Measurements from ENCODE around the gene GABRG2. TPM values are rescaled to one million over a fixed set of nuclear protein-coding genes. Genes with fewer than 3 reads are reported as not detected.

GABRG2 gene
- total RNA-seq, 4 donors from 2014 or later = not detected

DNA sequence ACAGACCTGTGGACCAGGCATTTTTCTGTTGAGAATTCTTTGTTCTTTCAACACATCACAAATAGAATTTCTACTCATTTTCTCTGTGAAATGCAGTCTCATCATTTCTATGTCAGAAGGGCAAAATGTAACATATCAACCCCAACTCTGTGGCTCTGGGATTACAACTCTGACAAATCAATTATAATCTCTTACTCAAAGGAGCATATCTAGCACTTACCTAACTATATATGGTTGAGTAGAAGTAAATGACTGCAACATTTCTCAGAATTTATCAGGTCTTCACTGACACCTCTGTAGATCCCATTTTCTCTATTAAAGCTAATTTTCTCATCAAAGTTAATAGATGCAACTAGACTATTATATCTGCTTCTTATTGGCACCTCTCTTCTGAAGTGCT, 64.8 kb downstream of the GABRG2 start:
- TF ChIP-seq, protein P1, sequence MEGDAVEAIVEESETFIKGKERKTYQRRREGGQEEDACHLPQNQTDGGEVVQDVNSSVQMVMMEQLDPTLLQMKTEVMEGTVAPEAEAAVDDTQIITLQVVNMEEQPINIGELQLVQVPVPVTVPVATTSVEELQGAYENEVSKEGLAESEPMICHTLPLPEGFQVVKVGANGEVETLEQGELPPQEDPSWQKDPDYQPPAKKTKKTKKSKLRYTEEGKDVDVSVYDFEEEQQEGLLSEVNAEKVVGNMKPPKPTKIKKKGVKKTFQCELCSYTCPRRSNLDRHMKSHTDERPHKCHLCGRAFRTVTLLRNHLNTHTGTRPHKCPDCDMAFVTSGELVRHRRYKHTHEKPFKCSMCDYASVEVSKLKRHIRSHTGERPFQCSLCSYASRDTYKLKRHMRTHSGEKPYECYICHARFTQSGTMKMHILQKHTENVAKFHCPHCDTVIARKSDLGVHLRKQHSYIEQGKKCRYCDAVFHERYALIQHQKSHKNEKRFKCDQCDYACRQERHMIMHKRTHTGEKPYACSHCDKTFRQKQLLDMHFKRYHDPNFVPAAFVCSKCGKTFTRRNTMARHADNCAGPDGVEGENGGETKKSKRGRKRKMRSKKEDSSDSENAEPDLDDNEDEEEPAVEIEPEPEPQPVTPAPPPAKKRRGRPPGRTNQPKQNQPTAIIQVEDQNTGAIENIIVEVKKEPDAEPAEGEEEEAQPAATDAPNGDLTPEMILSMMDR (IDR thresholded peaks at IDR 0.05) = no peak
- no peak for TF ChIP-seq POLR2A (IDR thresholded peaks at IDR 0.05)
- Histone ChIP-seq H3K27ac (no peak overlapping the region), H3K4me3 (replicated peaks in 1 of 3) (no peak overlapping the region), H3K27me3 (no peaks in the 10 kb centered on the region), H3K4me1 (no peaks in the 10 kb centered on the region), H3K9me3 (no peaks in the 10 kb centered on the region), H3K36me3 (no peaks in the 10 kb centered on the region)
- no peak for DNase-seq
- intact Hi-C loops (cut with DNase I) = no loop called here

GRCh38 chr5:162139190-162139589, 71.6 kb downstream of the GABRG2 start:
- intact Hi-C loops (cut with DNase I) = no loop called here
- Histone ChIP-seq H3K27me3 (no peaks in the 10 kb centered on the region), H3K4me1 (no peaks in the 10 kb centered on the region), H3K27ac (no peak overlapping the region), H3K36me3 (no peaks in the 10 kb centered on the region), H3K4me3 (replicated peaks in 1 of 3) (no peak overlapping the region), H3K9me3 (no peaks in the 10 kb centered on the region)
- DNase-seq = no peak
- 87 to 93% methylated on average over 3 of the region's 3 CpGs for WGBS, 2 donors
- no peak for TF ChIP-seq POLR2A (IDR thresholded peaks at IDR 0.05)
- TF ChIP-seq, protein P1 (IDR thresholded peaks at IDR 0.05) = no peak

DNA sequence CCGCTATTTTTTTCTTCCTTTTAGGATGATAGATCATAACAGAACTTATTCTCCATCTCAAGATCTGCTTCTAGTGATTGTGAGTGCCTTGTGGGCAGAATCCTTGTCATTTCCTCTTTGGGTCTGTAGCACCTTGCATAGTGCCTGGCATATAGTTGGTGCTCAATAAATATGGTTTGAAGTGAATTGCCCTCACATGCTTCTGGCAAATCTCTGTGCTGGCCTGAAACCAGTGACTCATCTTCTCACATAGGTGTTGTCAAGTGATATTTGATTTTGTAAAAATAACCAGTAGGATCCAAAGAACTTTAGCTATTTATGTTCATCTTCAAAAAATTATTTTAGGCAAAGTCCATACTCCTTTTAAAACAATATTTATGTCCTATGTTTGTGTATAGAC, 86.7 kb downstream of the GABRG2 start:
- Histone ChIP-seq H3K4me1 (no peaks in the 10 kb centered on the region), H3K27ac (no peak overlapping the region), H3K9me3 (no peaks in the 10 kb centered on the region), H3K4me3 (replicated peaks in 1 of 3) (no peak overlapping the region), H3K27me3 (no peaks in the 10 kb centered on the region), H3K36me3 (no peaks in the 10 kb centered on the region)
- intact Hi-C loops (cut with DNase I) = no loop called here
- DNase-seq = no peak
- 89 to 96% methylated on average over 1 of the region's 1 CpG for WGBS, 2 donors
- TF ChIP-seq, protein P1 (IDR thresholded peaks at IDR 0.05) = no peak
- TF ChIP-seq POLR2A (IDR thresholded peaks at IDR 0.05) = no peak

DNA sequence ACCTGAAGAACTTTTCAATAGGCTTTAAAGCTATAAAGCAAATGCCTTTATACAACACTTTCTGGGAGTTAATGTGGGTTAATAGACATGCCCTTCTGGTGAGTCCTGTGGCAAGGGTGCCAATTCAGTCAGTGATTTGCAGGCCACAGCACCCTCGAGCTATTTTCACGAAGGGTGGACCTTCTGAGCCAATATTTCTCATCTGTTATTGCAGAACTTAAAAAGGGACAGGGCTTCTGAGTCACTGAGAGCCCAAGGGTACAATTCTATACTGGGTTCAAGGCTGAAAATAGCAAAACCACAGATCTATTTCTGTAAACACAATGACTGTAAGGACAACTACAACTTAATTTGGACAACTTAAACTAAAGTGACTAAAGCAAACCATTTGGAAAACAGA, 92.8 kb downstream of the GABRG2 start:
- Histone ChIP-seq H3K36me3 (no peaks in the 10 kb centered on the region), H3K4me3 (replicated peaks in 1 of 3) (no peak overlapping the region), H3K4me1 (no peaks in the 10 kb centered on the region), H3K9me3 (no peaks in the 10 kb centered on the region), H3K27ac (no peak overlapping the region), H3K27me3 (no peaks in the 10 kb centered on the region)
- TF ChIP-seq, protein P1 (IDR thresholded peaks at IDR 0.05) = no peak
- TF ChIP-seq POLR2A (IDR thresholded peaks at IDR 0.05) = no peak
- intact Hi-C loops (cut with DNase I) = no loop called here
- WGBS, 2 donors = 60 to 62% methylated on average over 2 of the region's 2 CpGs
- DNase-seq = no peak

DNA sequence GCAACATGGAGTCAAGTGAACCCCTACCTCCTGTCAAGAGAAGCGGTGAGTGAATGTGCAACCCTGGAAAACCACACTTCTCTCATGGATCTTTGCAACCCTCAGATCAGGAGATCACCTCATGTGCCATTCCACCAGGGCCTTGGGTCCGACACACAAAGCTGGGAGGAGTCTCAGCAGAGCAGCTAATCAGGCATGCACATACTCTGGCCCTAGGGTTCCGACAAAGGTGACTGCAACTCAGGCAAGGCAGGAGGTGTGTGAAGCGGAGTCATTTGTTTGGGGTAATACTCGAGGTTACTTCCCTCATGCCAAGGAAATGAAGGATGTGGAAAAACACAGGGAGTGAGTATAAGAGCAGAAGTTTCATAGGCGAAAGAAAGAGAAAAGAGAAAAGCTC, 96.1 kb downstream of the GABRG2 start:
- no peaks in the 10 kb centered on the region for H3K36me3 ChIP-seq
- no peak overlapping the region for H3K27ac ChIP-seq
- no peaks in the 10 kb centered on the region for H3K4me1 ChIP-seq
- WGBS, 2 donors = 63 to 70% methylated on average over 6 of the region's 6 CpGs
- DNase-seq = no peak
- intact Hi-C loops (cut with DNase I) = no loop called here
- no peaks in the 10 kb centered on the region for H3K9me3 ChIP-seq
- no peaks in the 10 kb centered on the region for H3K27me3 ChIP-seq
- TF ChIP-seq POLR2A (IDR thresholded peaks at IDR 0.05) = no peak
- TF ChIP-seq, protein P1 (IDR thresholded peaks at IDR 0.05) = no peak
- H3K4me3 ChIP-seq (replicated peaks in 1 of 3) = no peak overlapping the region
